Subcutaneous adipose tissue (tissue), 4 donors: ENCODE measurements around the gene UNC13B. TPM values are rescaled to one million over a fixed set of nuclear protein-coding genes. Genes with fewer than 3 reads are reported as not detected.

Experiments
- total RNA-seq, 4 donors: library from RNA; depleted of rRNA; stranded (reverse); fragments of >200 nt; gene quantifications; one replicate each; pipeline ENCODE4 v1.1.0, GENCODE V29; 2016
- TF ChIP-seq, protein P1 (sequence below): fragments of 450-650 bp; IDR thresholded peaks from one replicate; pipeline ENCODE4 v1.5.1; 2016; ENCODE audit warnings: low read depth, mild to moderate bottlenecking, control low read depth, antibody characterized with exemption, moderate library complexity

The UNC13B gene
- total RNA-seq, 4 donors from 2014 or later, result 17.5 to 31.6 (median 28.9) TPM

DNA sequence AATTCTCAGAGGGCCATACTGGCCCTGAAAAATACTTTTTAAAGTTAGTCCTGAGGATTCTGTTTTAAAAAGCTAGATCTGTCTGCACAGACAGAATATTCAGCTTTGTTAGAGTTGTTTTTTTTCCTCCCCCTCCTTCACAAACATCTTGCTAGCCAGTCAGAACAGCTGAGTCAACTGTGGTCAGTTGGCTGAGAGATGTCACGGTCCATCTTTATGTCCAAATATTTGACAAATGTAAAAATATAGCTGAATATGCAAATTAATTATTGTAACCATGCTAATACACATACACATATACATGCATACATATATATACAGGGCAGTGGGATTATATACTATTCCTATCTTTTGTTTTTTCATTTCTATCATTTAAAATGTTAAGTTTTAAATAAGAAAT is 33.9 kb downstream of the UNC13B start:
- TF ChIP-seq, protein P1, sequence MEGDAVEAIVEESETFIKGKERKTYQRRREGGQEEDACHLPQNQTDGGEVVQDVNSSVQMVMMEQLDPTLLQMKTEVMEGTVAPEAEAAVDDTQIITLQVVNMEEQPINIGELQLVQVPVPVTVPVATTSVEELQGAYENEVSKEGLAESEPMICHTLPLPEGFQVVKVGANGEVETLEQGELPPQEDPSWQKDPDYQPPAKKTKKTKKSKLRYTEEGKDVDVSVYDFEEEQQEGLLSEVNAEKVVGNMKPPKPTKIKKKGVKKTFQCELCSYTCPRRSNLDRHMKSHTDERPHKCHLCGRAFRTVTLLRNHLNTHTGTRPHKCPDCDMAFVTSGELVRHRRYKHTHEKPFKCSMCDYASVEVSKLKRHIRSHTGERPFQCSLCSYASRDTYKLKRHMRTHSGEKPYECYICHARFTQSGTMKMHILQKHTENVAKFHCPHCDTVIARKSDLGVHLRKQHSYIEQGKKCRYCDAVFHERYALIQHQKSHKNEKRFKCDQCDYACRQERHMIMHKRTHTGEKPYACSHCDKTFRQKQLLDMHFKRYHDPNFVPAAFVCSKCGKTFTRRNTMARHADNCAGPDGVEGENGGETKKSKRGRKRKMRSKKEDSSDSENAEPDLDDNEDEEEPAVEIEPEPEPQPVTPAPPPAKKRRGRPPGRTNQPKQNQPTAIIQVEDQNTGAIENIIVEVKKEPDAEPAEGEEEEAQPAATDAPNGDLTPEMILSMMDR, result no peak

DNA sequence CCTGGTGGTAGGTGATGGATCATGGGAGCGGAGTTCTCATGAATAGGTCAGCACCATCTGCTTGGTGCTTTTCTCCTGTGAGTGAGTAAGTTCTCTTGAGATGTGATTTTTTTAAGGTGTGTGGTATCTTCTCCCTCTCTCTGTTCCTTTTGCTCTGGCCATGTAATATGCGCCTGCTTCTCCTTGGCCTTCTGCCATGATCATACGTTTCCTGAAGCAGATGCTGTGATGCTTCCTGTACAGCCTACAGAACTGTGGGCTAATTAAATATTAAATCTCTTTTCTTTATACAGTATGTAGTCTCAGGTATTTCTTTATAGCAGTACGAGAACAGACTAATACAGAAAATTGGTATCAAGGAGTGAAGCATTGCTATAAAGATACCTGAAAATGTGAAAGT is 36.4 kb downstream of the UNC13B start:
- TF ChIP-seq, protein P1, result no peak

DNA sequence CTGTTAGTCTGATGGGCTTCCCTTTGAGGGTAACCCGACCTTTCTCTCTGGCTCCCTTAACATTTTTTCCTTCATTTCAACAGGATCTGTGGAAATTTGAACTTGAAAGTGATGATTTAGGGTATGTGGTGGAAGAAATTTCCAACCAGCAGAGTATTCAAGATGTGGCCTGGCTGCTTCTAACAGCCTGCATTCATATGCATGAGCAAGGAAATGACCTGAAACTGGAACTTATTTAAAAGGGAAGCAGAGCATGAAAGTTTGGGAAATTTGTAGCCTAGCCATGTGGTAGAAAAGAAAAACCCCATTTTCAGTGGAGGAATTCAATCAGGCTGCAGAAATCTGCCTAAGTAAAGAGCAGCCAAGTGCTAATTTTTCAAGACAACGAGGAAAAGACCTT is 41.7 kb downstream of the UNC13B start:
- TF ChIP-seq, protein P1, result no peak

DNA sequence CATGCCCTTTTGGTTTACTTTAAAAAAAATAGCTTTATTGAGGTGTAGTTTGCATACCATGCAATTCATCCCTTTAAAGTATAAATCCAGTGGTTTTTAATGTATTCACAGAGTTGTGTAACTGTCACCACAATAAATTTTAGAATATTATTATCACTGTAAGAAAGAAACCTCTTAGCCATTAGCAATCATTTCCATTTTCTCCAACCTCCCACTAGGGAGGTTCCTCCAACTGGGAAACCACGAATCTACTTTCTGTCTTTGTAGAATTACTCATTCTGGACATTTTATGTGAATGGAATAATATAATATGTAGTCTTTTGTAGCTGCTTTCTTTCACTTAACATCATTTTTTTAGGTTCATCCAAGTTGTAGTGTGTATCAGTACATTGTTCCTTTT is 43.5 kb downstream of the UNC13B start:
- TF ChIP-seq, protein P1, result no peak

DNA sequence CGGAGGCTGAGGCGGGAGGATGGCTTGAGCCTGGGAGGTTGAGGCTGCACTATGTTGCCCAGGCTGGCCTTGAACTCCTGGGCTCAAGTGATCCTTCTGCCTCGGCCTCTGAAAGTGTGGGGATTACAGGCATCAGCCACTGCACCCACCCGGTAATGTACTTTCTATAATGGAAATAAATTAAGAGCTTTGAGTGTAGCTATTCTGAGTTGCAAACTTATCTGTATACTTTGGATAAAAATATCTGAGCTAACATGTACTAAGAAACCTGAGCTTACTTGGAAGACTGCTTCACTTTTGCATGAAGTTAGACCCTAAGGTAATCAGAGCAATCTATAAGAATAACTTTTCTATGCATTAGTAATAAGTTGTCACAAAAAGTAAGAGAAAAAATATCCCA is 50.0 kb downstream of the UNC13B start:
- TF ChIP-seq, protein P1, result no peak

DNA sequence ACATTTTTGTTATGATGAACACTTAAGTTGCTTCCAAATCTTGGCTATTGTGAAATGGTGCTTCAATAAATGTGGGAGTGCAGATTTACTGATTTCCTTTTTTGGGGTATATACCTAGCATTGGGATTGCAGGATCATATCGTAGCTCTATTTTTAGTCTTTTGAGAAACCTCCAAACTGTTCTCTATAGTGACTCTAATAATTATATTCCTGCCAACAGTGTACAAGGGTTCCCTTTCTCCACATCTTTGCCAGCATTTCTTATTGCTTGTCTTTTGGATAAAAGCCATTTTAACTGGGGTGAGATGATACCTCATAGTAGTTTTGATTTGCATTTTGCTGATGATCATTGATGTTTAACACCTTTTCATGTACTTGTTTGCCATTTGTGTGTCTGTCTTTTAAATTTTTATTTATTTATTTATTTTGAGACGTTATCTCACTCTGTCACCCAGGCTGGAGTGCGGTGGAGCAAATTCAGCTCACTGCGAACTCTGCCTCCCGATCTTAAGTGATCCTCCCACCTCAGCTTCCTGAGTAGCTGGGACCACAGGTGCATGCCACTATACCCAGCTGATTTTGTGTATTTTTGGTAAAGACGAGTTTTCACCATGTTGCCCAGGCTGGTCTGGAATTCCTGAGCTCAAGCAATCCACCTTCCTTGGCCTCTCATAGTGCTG is 59.0 kb downstream of the UNC13B start:
- TF ChIP-seq, protein P1, result no peak

DNA sequence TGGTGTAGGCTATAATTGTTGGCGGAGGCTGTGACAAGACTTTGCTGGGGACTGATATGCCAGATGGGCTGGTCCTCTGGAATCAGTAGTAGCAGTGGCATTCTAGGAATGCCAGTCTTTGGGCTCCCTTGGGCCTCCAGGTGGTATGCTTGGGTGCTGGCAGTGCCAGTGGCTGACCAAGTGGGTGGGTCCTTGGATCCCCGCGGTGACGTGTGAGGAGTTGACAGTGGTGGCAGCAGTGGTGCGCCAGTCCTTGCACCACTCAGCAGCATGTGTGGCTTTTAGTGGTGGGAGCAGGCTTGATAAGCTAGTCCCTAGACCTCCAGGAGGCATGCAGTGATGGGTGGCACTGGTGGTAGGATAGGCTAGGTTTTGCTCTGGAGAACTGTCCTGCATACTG is 63.9 kb downstream of the UNC13B start:
- TF ChIP-seq, protein P1, result no peak
